OCI-LY7 (cell line): ENCODE data around the gene CNTN5. TPM values are rescaled to one million over a fixed set of nuclear protein-coding genes. Genes with fewer than 3 reads are reported as not detected.

Experiments used
- BruUV-seq: library from RNA; stranded (reverse); fragments of 400-500 nt; replicated peaks from 2 replicates; lab custom pipeline; 2021; lab: Mats Ljungman, UMichigan
- CTCF ChIA-PET: fragments of 300-600 bp; sonication (Branson Sonifier 250); formaldehyde crosslinking; loops from one replicate; lab custom pipeline; 2022; ENCODE audit warnings: antibody characterized with exemption; ENCODE audit not compliant: unreplicated experiment; lab: Charles Lee
- POLR2A ChIA-PET: fragments of 300-600 bp; sonication (Branson Sonifier 250); formaldehyde crosslinking; loops from one replicate; lab custom pipeline; 2022; ENCODE audit warnings: antibody characterized with exemption; lab: Charles Lee
- DNase-seq: peaks from one replicate; pipeline ENCODE4 v3.0.0-alpha.2; 2015; ENCODE audit warnings: low spot score
- H2AFZ ChIP-seq: fragments of 200-600 bp; sonication (generic), shearing (Covaris generic); 2 replicates; pipeline ENCODE4 v1.6.1; 2014; ENCODE audit warnings: mild to moderate bottlenecking, antibody characterized with exemption, low read length, moderate library complexity
- H3K27ac ChIP-seq: fragments of 200-600 bp; sonication (generic); 2 replicates; pipeline ENCODE4 v1.5.1; 2014; ENCODE audit warnings: mixed run types, low read depth, mild to moderate bottlenecking, moderate library complexity, low read length, inconsistent platforms; ENCODE audit not compliant: poor library complexity, severe bottlenecking
- H3K36me3 ChIP-seq: fragments of 200-600 bp; sonication (generic); 2 replicates; pipeline ENCODE4 v1.6.1; 2014; ENCODE audit warnings: mild to moderate bottlenecking, antibody characterized with exemption, low read length, moderate library complexity, mixed read lengths; ENCODE audit not compliant: insufficient read depth
- H3K4me1 ChIP-seq: fragments of 200-600 bp; sonication (generic); 2 replicates; pipeline ENCODE4 v1.5.1; 2014; ENCODE audit warnings: mild to moderate bottlenecking, low read length; ENCODE audit not compliant: insufficient read depth, poor library complexity, severe bottlenecking
- H3K4me2 ChIP-seq: fragments of 200-600 bp; sonication (generic); 2 replicates; pipeline ENCODE4 v1.6.1; 2014; ENCODE audit warnings: mild to moderate bottlenecking, low read length
- H3K4me3 ChIP-seq: fragments of 200-600 bp; sonication (generic); 2 replicates; pipeline ENCODE4 v1.5.1; 2014; ENCODE audit warnings: mild to moderate bottlenecking, low read depth, low read length; ENCODE audit not compliant: poor library complexity, severe bottlenecking
- H3K79me2 ChIP-seq: fragments of 200-600 bp; sonication (generic); 2 replicates; pipeline ENCODE4 v1.6.1; 2016; ENCODE audit warnings: low read depth, mild to moderate bottlenecking, low read length, moderate library complexity, mixed read lengths; ENCODE audit not compliant: insufficient read depth
- H3K9me2 ChIP-seq: fragments of 200-600 bp; sonication (generic); 2 replicates; pipeline ENCODE4 v1.6.1; 2016; ENCODE audit warnings: mild to moderate bottlenecking, low read length, mixed read lengths; ENCODE audit not compliant: insufficient read depth
- H3K9me3 ChIP-seq: fragments of 200-600 bp; sonication (generic); 2 replicates; pipeline ENCODE4 v1.6.1; 2014; ENCODE audit warnings: mild to moderate bottlenecking, mixed run types, low read length, mixed read lengths
- H4K20me1 ChIP-seq: fragments of 200-600 bp; sonication (generic); 2 replicates; pipeline ENCODE4 v1.6.1; 2014; ENCODE audit warnings: mild to moderate bottlenecking, antibody characterized with exemption, low read length, moderate library complexity, mixed read lengths; ENCODE audit not compliant: insufficient read depth
- EZH2phosphoT487 ChIP-seq: fragments of 200-600 bp; sonication (generic); IDR thresholded peaks from 2 replicates; pipeline ENCODE4 v1.6.1; 2018; ENCODE audit warnings: low read depth, borderline replicate concordance, mild to moderate bottlenecking, mixed run types, antibody characterized with exemption, low read length, moderate library complexity, mixed read lengths
- intact Hi-C: fragments of 100-400 bp; cut with micrococcal nuclease; formaldehyde crosslinking; loops from one replicate; pipeline ENCODE4 v1.10.0; 2022; ENCODE audit not compliant: unreplicated experiment
- total RNA-seq, 2 experiments: library from RNA; depleted of rRNA in 1 of 2; stranded (reverse); fragments of >200 nt in 1 of 2; shearing (Covaris generic) in 1 of 2; gene quantifications; 2 replicates each; pipeline ENCODE4 v1.2.3, GENCODE V29; 2014 to 2022
- TF ChIP-seq, protein P1 (sequence below): fragments of 200-600 bp; sonication (generic); conservative IDR thresholded peaks from 2 replicates; pipeline ENCODE4 v1.5.1; 2014; ENCODE audit warnings: mild to moderate bottlenecking, antibody characterized with exemption, low read length, moderate library complexity, mixed read lengths

CNTN5 gene
- total RNA-seq, 2 experiments from 2014 or later, result not detected

DNA sequence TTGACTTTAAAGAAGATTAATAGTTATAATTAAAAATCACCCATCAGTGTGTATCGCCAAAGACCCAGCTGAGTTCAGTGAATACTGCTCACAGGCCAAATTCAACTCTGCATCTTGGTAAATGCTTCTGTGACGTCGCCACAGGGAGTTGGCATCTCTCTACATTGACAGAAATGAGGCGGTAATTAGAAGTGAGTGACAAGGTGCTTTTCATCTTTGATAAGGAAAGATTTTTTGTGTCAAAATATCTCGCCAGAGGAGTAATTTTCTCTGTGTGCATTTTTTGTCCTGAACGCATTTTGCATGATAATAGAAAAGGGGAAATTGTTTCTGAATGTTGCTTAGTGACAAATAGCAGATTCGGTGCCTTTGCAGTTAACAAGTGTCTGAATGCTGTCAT lies 345.8 kb downstream of the CNTN5 start:
- Histone ChIP-seq H3K9me3 (no peaks in the 10 kb centered on the region), H3K4me1 (no peaks in the 10 kb centered on the region), H4K20me1 (no peaks in the 10 kb centered on the region), H3K79me2 (no peaks in the 10 kb centered on the region), H3K4me3 (no peak overlapping the region), H3K4me2 (no peak overlapping the region), H3K36me3 (no peaks in the 10 kb centered on the region), H3K9me2 (no peaks in the 10 kb centered on the region), H3K27ac (no peak overlapping the region), H2AFZ (no peak overlapping the region)
- ChIA-PET CTCF (no interaction called here), POLR2A (no interaction called here)
- TF ChIP-seq, protein P1, sequence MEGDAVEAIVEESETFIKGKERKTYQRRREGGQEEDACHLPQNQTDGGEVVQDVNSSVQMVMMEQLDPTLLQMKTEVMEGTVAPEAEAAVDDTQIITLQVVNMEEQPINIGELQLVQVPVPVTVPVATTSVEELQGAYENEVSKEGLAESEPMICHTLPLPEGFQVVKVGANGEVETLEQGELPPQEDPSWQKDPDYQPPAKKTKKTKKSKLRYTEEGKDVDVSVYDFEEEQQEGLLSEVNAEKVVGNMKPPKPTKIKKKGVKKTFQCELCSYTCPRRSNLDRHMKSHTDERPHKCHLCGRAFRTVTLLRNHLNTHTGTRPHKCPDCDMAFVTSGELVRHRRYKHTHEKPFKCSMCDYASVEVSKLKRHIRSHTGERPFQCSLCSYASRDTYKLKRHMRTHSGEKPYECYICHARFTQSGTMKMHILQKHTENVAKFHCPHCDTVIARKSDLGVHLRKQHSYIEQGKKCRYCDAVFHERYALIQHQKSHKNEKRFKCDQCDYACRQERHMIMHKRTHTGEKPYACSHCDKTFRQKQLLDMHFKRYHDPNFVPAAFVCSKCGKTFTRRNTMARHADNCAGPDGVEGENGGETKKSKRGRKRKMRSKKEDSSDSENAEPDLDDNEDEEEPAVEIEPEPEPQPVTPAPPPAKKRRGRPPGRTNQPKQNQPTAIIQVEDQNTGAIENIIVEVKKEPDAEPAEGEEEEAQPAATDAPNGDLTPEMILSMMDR, result no peak
- no peak for TF ChIP-seq EZH2phosphoT487
- intact Hi-C loops, result no loop called here
- DNase-seq, result no peak
- no TSS peak for BruUV-seq

DNA sequence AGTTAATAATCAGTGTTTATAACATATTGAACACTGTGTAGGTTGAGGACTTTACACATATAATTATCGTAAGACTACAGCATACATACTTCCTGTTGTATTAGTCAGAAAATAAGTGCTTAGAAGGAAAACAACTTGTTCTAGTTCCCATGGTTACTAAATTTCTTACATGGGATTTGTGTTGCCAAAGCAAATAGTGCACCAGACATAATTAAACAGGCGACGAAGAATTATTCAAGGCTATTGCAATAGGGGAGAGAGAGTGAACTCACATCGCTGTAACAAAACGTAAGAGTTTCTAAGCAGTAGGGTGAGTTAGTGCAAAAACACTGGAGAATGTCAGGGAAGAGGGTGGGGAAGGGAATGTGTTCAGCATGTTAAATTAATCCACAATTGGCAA lies 347.8 kb downstream of the CNTN5 start:
- Histone ChIP-seq H3K79me2 (no peaks in the 10 kb centered on the region), H3K4me2 (no peak overlapping the region), H3K9me3 (no peaks in the 10 kb centered on the region), H3K27ac (no peak overlapping the region), H3K4me3 (no peak overlapping the region), H2AFZ (no peak overlapping the region), H3K9me2 (no peaks in the 10 kb centered on the region), H4K20me1 (no peaks in the 10 kb centered on the region), H3K4me1 (no peaks in the 10 kb centered on the region), H3K36me3 (no peaks in the 10 kb centered on the region)
- intact Hi-C loops, result no loop called here
- POLR2A ChIA-PET, result interaction anchor here (0.6 kb wide), 1 partner anchor 1322 kb away, joined by 3 read pairs; no protein-coding TSS in a partner anchor
- TF ChIP-seq, protein P1, result no peak
- no peak for TF ChIP-seq EZH2phosphoT487
- BruUV-seq, result no TSS peak
- no peak for DNase-seq
- CTCF ChIA-PET, result no interaction called here

DNA sequence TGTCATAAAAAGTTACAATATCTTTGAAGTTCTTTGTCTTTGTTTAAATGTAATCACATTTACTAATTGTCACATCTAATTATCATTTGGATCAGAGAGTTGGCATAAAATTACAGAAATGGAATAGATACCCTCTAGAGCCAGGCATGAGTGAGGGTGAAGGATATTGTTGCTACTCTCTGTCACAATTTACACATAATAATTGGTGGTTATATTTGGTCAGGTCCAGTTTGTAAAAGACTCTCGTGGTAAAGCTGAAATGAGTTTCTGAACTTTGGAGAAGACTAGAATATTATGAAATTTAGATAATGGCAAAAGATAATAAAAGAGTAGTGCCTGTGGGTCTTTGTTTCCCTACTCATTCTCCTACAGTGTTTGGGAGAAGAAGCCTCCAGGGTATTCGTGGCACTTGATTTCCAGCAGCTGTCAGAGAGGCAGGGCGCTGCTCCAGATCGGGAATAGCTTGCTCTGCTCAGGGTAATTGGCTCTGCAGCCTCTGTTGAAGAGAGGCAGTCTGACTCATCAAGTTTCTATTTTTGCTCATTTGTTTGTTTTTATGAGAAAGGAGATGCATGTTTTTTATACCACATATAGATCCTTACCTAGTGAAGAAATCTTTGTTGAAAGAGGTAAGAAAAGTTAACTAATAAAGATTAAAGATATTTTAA lies 349.9 kb downstream of the CNTN5 start:
- Histone ChIP-seq H3K27ac (no peak overlapping the region), H4K20me1 (no peaks in the 10 kb centered on the region), H3K79me2 (no peaks in the 10 kb centered on the region), H3K4me1 (no peaks in the 10 kb centered on the region), H2AFZ (no peak overlapping the region), H3K4me3 (no peak overlapping the region), H3K9me3 (no peaks in the 10 kb centered on the region), H3K36me3 (no peaks in the 10 kb centered on the region), H3K4me2 (no peak overlapping the region), H3K9me2 (no peaks in the 10 kb centered on the region)
- ChIA-PET CTCF (no interaction called here), POLR2A (no interaction called here)
- TF ChIP-seq, protein P1, result no peak
- TF ChIP-seq EZH2phosphoT487, result no peak
- intact Hi-C loops, result no loop called here
- BruUV-seq, result no TSS peak
- no peak for DNase-seq
